ENCODE measurements around the gene ANAPC10. TPM values are rescaled to one million over a fixed set of nuclear protein-coding genes. Genes with fewer than 3 reads are reported as not detected.
A peak's percentile ranks its signal among the peaks of the same experiment; 100 is the strongest.

Gene ANAPC10
- total RNA-seq, 1 donor from 2014 or later, result 27.1 TPM

DNA sequence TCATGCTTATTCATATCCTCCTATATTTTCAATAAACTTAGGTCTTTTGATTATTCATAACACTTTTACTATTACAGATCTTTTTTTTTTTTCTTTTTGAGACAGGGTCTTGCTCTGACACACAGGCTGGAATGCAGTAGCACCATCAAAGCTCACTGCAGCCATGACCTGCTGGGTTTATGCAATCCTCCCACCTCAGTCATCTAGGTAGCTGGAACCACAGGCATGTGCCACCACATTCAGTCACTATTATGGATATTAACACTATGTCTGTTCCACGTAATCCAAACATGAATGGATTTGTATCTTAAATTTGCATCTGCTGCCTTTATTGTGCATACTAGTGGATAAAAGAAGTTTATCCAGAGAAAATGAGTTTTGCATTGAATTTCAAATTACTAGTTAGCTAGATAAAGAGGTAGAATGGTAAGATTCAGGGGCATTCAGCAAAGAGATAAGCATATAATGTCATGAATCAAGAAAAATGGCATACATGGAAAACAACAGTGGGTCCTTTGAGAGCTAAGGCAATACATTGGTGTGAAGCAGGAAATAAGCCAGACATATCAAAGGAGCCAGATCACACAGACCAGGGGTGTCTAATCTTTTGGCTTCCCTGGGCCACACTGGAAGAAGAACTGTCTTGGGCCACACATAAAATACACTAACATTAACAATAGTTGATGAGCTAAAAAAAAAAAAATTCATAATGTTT, 13.9 kb downstream of the ANAPC10 start:
- no peaks in the 10 kb centered on the region for H3K36me3 ChIP-seq (ENCODE audit: control insufficient read depth, insufficient read depth, low read length)
- H3K27me3 ChIP-seq (ENCODE audit: control insufficient read depth, insufficient read depth, low read length), result no peaks in the 10 kb centered on the region
- no peak overlapping the region for H3K4me3 ChIP-seq (ENCODE audit: low read depth, low read length)
- TF ChIP-seq, protein P1, sequence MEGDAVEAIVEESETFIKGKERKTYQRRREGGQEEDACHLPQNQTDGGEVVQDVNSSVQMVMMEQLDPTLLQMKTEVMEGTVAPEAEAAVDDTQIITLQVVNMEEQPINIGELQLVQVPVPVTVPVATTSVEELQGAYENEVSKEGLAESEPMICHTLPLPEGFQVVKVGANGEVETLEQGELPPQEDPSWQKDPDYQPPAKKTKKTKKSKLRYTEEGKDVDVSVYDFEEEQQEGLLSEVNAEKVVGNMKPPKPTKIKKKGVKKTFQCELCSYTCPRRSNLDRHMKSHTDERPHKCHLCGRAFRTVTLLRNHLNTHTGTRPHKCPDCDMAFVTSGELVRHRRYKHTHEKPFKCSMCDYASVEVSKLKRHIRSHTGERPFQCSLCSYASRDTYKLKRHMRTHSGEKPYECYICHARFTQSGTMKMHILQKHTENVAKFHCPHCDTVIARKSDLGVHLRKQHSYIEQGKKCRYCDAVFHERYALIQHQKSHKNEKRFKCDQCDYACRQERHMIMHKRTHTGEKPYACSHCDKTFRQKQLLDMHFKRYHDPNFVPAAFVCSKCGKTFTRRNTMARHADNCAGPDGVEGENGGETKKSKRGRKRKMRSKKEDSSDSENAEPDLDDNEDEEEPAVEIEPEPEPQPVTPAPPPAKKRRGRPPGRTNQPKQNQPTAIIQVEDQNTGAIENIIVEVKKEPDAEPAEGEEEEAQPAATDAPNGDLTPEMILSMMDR (IDR thresholded peaks at IDR 0.05; ENCODE audit: insufficient read depth, low read length, severe bottlenecking), result no peak
- DNase-seq (ENCODE audit: low read depth) (peak; percentile 66), FAIRE-seq (no peak)

- Histone ChIP-seq H3K27me3 (ENCODE audit: control insufficient read depth, insufficient read depth, low read length) (no peaks in the 10 kb centered on the region), H3K4me3 (ENCODE audit: low read depth, low read length) (no peak overlapping the region), H3K36me3 (ENCODE audit: control insufficient read depth, insufficient read depth, low read length) (no peaks in the 10 kb centered on the region)
- TF ChIP-seq, protein P1 (IDR thresholded peaks at IDR 0.05; ENCODE audit: insufficient read depth, low read length, severe bottlenecking), result no peak
- no peak for DNase-seq (ENCODE audit: low read depth)
- FAIRE-seq, result no peak
These were observed 16.2 kb downstream of the ANAPC10 start for GRCh38 chr4:145081756-145082155.

GRCh38 chr4:145076469-145076855, 21.5 kb downstream of the ANAPC10 start:
- Histone ChIP-seq H3K4me3 (ENCODE audit: low read depth, low read length) (no peak overlapping the region), H3K36me3 (ENCODE audit: control insufficient read depth, insufficient read depth, low read length) (peaks cover 3% of the 10 kb centered on the region), H3K27me3 (ENCODE audit: control insufficient read depth, insufficient read depth, low read length) (no peaks in the 10 kb centered on the region)
- TF ChIP-seq, protein P1 (IDR thresholded peaks at IDR 0.05; ENCODE audit: insufficient read depth, low read length, severe bottlenecking), result no peak
- FAIRE-seq (no peak), DNase-seq (ENCODE audit: low read depth) (no peak)

DNA sequence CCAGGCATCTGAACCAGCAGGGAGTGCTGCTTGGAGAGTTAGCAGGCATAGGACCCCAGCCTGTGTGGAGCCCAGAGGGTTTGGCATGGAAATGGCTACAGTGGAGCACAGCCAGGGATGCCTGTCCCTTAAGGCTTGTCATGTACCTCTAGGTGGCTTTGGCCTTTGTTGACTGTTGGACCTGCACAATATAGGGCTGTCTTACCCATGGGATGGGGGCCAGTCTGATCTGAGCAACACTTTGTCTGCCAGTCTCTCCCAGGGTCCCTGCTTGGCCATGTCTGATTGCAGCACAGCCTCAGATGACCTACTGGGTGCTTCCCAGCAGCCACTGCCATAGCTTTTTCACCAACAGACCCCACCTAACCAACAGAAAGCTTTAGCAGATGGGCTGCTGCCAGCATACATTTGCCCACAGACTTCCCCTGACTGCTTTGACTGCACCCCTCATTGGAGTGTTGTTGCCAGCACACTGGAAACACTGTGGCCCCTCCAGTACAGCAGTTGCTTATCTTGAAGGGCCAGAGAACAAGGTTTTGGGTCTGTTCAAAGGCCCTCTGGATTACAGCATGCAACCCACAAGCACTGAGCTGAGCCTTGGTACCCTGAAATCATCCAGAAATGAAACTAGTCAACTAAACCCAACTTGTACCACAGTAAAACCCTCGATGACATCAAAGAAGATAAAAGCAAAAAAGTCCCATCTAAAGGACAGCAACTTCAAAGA, 22.1 kb downstream of the ANAPC10 start:
- no peak overlapping the region for H3K4me3 ChIP-seq (ENCODE audit: low read depth, low read length)
- TF ChIP-seq, protein P1 (IDR thresholded peaks at IDR 0.05; ENCODE audit: insufficient read depth, low read length, severe bottlenecking), result no peak
- H3K36me3 ChIP-seq (ENCODE audit: control insufficient read depth, insufficient read depth, low read length), result peaks cover 3% of the 10 kb centered on the region
- FAIRE-seq, result no peak
- H3K27me3 ChIP-seq (ENCODE audit: control insufficient read depth, insufficient read depth, low read length), result no peaks in the 10 kb centered on the region
- no peak for DNase-seq (ENCODE audit: low read depth)

- no peak overlapping the region for H3K4me3 ChIP-seq (ENCODE audit: low read depth, low read length)
- DNase-seq (ENCODE audit: low read depth), result peak; percentile 15
- no peaks in the 10 kb centered on the region for H3K27me3 ChIP-seq (ENCODE audit: control insufficient read depth, insufficient read depth, low read length)
- TF ChIP-seq, protein P1 (IDR thresholded peaks at IDR 0.05; ENCODE audit: insufficient read depth, low read length, severe bottlenecking), result no peak
- H3K36me3 ChIP-seq (ENCODE audit: control insufficient read depth, insufficient read depth, low read length), result peaks cover 3% of the 10 kb centered on the region
- FAIRE-seq, result no peak
These were observed 26.4 kb downstream of the ANAPC10 start for GRCh38 chr4:145071560-145071959.
